GM12872 (cell line): ENCODE measurements around the gene RGL1.
A peak's percentile ranks its signal among the peaks of the same experiment; 100 is the strongest.

Experiments used
- CTCF ChIP-seq: IDR thresholded peaks from 3 replicates; pipeline ENCODE4 v1.5.1; 2011; ENCODE audit warnings: low read depth, mild to moderate bottlenecking, low read length, moderate library complexity; ENCODE audit not compliant: insufficient read depth

Gene RGL1

GRCh38 chr1:183892351-183892793, 87.5 kb downstream of the RGL1 start:
- no peak for TF ChIP-seq CTCF

GRCh38 chr1:183893561-183894289, 88.8 kb downstream of the RGL1 start:
- TF ChIP-seq CTCF = no peak

- no peak for TF ChIP-seq CTCF
Observed at GRCh38 chr1:183894290-183894565, 89.3 kb downstream of the RGL1 start.

- no peak for TF ChIP-seq CTCF
Observed at GRCh38 chr1:183896466-183897048, 91.6 kb downstream of the RGL1 start.

GRCh38 chr1:183898001-183898396, 93.1 kb downstream of the RGL1 start:
- TF ChIP-seq CTCF = 0 out of 3 replicates have a peak, but pooled peaks have one; percentile 6

- TF ChIP-seq CTCF = no peak
Observed at GRCh38 chr1:183898610-183899009, 93.7 kb downstream of the RGL1 start.

GRCh38 chr1:183901748-183902330, 96.9 kb downstream of the RGL1 start:
- no peak for TF ChIP-seq CTCF
